T-helper 2 cell treated with Interferon-gamma antibody and Interleukin-4, amounts not matched to agents 5 μg/mL and 100 μg/mL, for 36 hours (primary cell): ENCODE results near the gene LRRC26.
A peak's percentile ranks its signal among the peaks of the same experiment; 100 is the strongest.

Experiments
- DNase-seq: peaks from one replicate; pipeline ENCODE4 v3.0.0; 2021; ENCODE audit warnings: low spot score
- H3K27ac Mint-ChIP-seq: one replicate; pipeline ENCODE4 v1.8.0; 2021; ENCODE audit warnings: mild to moderate bottlenecking, mixed read lengths
- H3K27me3 Mint-ChIP-seq: one replicate; pipeline ENCODE4 v1.8.0; 2021; ENCODE audit warnings: low read depth, mixed read lengths
- H3K36me3 Mint-ChIP-seq: one replicate; pipeline ENCODE4 v1.8.0; 2021; ENCODE audit warnings: low read depth, mixed read lengths
- H3K4me1 Mint-ChIP-seq: one replicate; pipeline ENCODE4 v1.8.0; 2021; ENCODE audit warnings: low read depth, mixed read lengths
- H3K4me3 Mint-ChIP-seq: one replicate; pipeline ENCODE4 v1.8.0; 2022; ENCODE audit warnings: mild to moderate bottlenecking, moderate library complexity, mixed read lengths
- H3K9me3 Mint-ChIP-seq: one replicate; pipeline ENCODE4 v1.8.0; 2021; ENCODE audit warnings: mixed read lengths

LRRC26 gene

GRCh38 chr9:137169896-137170358 lies at the start of gene LRRC26:
TSS of gene LRRC26 (minus strand) at chr9:137170051. CDS start at chr9:137169943, 108 bp downstream.
- Mint-ChIP-seq H3K4me1 (no peaks in the 10 kb centered on the region), H3K27ac (no peak within 1 kb of the TSS), H3K27me3 (peaks cover 31% of the 10 kb centered on the region), H3K36me3 (no peaks in the 10 kb centered on the region), H3K9me3 (no peaks in the 10 kb centered on the region), H3K4me3 (peak within 1 kb of the TSS; percentile 66)
- DNase-seq: no peak

GRCh38 chr9:137218754-137219271 lies 49.0 kb upstream of the LRRC26 start:
- H3K9me3 Mint-ChIP-seq: no peaks in the 10 kb centered on the region
- DNase-seq: no peak
- peaks cover 3% of the 10 kb centered on the region for H3K4me1 Mint-ChIP-seq
- H3K36me3 Mint-ChIP-seq: no peaks in the 10 kb centered on the region
- peak overlapping the region; percentile 15 for H3K27ac Mint-ChIP-seq
- no peaks in the 10 kb centered on the region for H3K27me3 Mint-ChIP-seq
- no peak overlapping the region for H3K4me3 Mint-ChIP-seq

- H3K4me3 Mint-ChIP-seq: no peak overlapping the region
These were observed 48.4 kb upstream of the LRRC26 start for GRCh38 chr9:137218212-137218753.

GRCh38 chr9:137217276-137218211 lies 47.7 kb upstream of the LRRC26 start:
- DNase-seq: no peak
- Mint-ChIP-seq H3K9me3 (no peaks in the 10 kb centered on the region), H3K36me3 (peaks cover 4% of the 10 kb centered on the region), H3K27me3 (no peaks in the 10 kb centered on the region), H3K4me3 (no peak overlapping the region), H3K4me1 (no peaks in the 10 kb centered on the region), H3K27ac (no peak overlapping the region)

More at GRCh38 chr9:137218212-137218753, 48.4 kb upstream of the LRRC26 start:
- Mint-ChIP-seq H3K27ac (peak overlapping the region; percentile 15), H3K4me1 (peaks cover 3% of the 10 kb centered on the region), H3K27me3 (no peaks in the 10 kb centered on the region), H3K9me3 (no peaks in the 10 kb centered on the region), H3K36me3 (no peaks in the 10 kb centered on the region)
- no peak for DNase-seq

- peaks cover 4% of the 10 kb centered on the region for H3K36me3 Mint-ChIP-seq
- DNase-seq: no peak
- no peaks in the 10 kb centered on the region for H3K9me3 Mint-ChIP-seq
- no peaks in the 10 kb centered on the region for H3K27me3 Mint-ChIP-seq
- no peak overlapping the region for H3K27ac Mint-ChIP-seq
- H3K4me3 Mint-ChIP-seq: no peak overlapping the region
- H3K4me1 Mint-ChIP-seq: no peaks in the 10 kb centered on the region
These were observed 46.5 kb upstream of the LRRC26 start for GRCh38 chr9:137216188-137216965.

- peaks cover 4% of the 10 kb centered on the region for H3K36me3 Mint-ChIP-seq
- no peaks in the 10 kb centered on the region for H3K27me3 Mint-ChIP-seq
- H3K4me3 Mint-ChIP-seq: no peak overlapping the region
- H3K4me1 Mint-ChIP-seq: no peaks in the 10 kb centered on the region
- no peaks in the 10 kb centered on the region for H3K9me3 Mint-ChIP-seq
- no peak for DNase-seq
- no peak overlapping the region for H3K27ac Mint-ChIP-seq
These were observed 45.5 kb upstream of the LRRC26 start for GRCh38 chr9:137215196-137215986.

- Mint-ChIP-seq H3K36me3 (peaks cover 6% of the 10 kb centered on the region), H3K27ac (no peak overlapping the region), H3K4me1 (no peaks in the 10 kb centered on the region), H3K9me3 (no peaks in the 10 kb centered on the region), H3K4me3 (no peak overlapping the region), H3K27me3 (no peaks in the 10 kb centered on the region)
- no peak for DNase-seq
These were observed 44.8 kb upstream of the LRRC26 start for GRCh38 chr9:137214620-137215019.

GRCh38 chr9:137213160-137214060 lies 43.6 kb upstream of the LRRC26 start:
- Mint-ChIP-seq H3K27me3 (no peaks in the 10 kb centered on the region), H3K36me3 (peaks cover 9% of the 10 kb centered on the region), H3K27ac (no peak overlapping the region), H3K4me1 (no peaks in the 10 kb centered on the region), H3K9me3 (no peaks in the 10 kb centered on the region), H3K4me3 (no peak overlapping the region)
- no peak for DNase-seq

- Mint-ChIP-seq H3K27ac (no peak overlapping the region), H3K4me1 (peaks cover 1% of the 10 kb centered on the region), H3K27me3 (no peaks in the 10 kb centered on the region), H3K36me3 (peaks cover 10% of the 10 kb centered on the region), H3K4me3 (no peak overlapping the region), H3K9me3 (no peaks in the 10 kb centered on the region)
- DNase-seq: no peak
These were observed 42.7 kb upstream of the LRRC26 start for GRCh38 chr9:137212520-137212919.

GRCh38 chr9:137211532-137211931 lies 41.7 kb upstream of the LRRC26 start:
- Mint-ChIP-seq H3K9me3 (no peaks in the 10 kb centered on the region), H3K4me3 (no peak overlapping the region), H3K27ac (no peak overlapping the region), H3K27me3 (no peaks in the 10 kb centered on the region), H3K36me3 (peaks cover 15% of the 10 kb centered on the region), H3K4me1 (peaks cover 9% of the 10 kb centered on the region)
- no peak for DNase-seq

- Mint-ChIP-seq H3K36me3 (peaks cover 14% of the 10 kb centered on the region), H3K4me1 (peaks cover 25% of the 10 kb centered on the region), H3K4me3 (peak overlapping the region; percentile 95), H3K27me3 (no peaks in the 10 kb centered on the region), H3K27ac (peak overlapping the region; percentile 92), H3K9me3 (no peaks in the 10 kb centered on the region)
- no peak for DNase-seq
These were observed 36.8 kb upstream of the LRRC26 start for GRCh38 chr9:137206602-137207001.
